Panc1 (cell line): ENCODE measurements around the gene SOBP. TPM values are rescaled to one million over a fixed set of nuclear protein-coding genes. Genes with fewer than 3 reads are reported as not detected.

Source experiments
- ATAC-seq: fragments of 200-7000 bp; cut with Tn5 transposase; 2 replicates; pipeline ENCODE4 v1.9.1; 2020; ENCODE audit warnings: mild to moderate bottlenecking, moderate library complexity
- BruUV-seq: library from RNA; stranded (reverse); fragments of 400-500 nt; replicated peaks from 2 replicates; lab custom pipeline; 2021; lab: Mats Ljungman, UMichigan
- CTCF ChIA-PET: fragments of 300-600 bp; sonication (Branson Sonifier 250); formaldehyde crosslinking; loops from one replicate; lab custom pipeline; 2022; ENCODE audit warnings: antibody characterized with exemption; lab: Charles Lee
- POLR2A ChIA-PET: fragments of 300-600 bp; sonication (Branson Sonifier 250); formaldehyde crosslinking; loops from one replicate; lab custom pipeline; 2022; ENCODE audit warnings: antibody characterized with exemption; lab: Charles Lee
- DNase-seq: peaks from one replicate; pipeline ENCODE4 v3.0.0-alpha.2; 2010; ENCODE audit warnings: low read depth, low spot score
- H3K27ac ChIP-seq: 2 replicates; pipeline ENCODE4 v1.5.1; 2011; ENCODE audit warnings: mild to moderate bottlenecking, low read length, inconsistent platforms
- H3K27me3 ChIP-seq: fragments of 200-500 bp; sonication (Bioruptor generic); 2 replicates; pipeline ENCODE4 v1.6.0; 2014; ENCODE audit warnings: low read length, inconsistent platforms; ENCODE audit not compliant: control insufficient read depth, insufficient read depth
- H3K36me3 ChIP-seq: fragments of 200-500 bp; sonication (Bioruptor generic); 2 replicates; pipeline ENCODE4 v1.5.1; 2014; ENCODE audit warnings: inconsistent platforms, mild to moderate bottlenecking, low read length, moderate library complexity; ENCODE audit not compliant: control insufficient read depth, insufficient read depth
- H3K4me1 ChIP-seq: 2 replicates; pipeline ENCODE4 v1.5.1; 2011; ENCODE audit warnings: inconsistent platforms, mild to moderate bottlenecking, low read length, moderate library complexity; ENCODE audit not compliant: control insufficient read depth, insufficient read depth
- H3K4me3 ChIP-seq, 2 experiments: 2 replicates each; pipeline ENCODE4 v1.5.1; 2011 to 2012; ENCODE audit warnings: low read depth in 2 of 2, low read length in 2 of 2, mild to moderate bottlenecking in 2 of 2, inconsistent platforms in 1 of 2, moderate library complexity in 1 of 2
- H3K9me3 ChIP-seq: fragments of 200-500 bp; sonication (Bioruptor generic); 2 replicates; pipeline ENCODE4 v1.5.1; 2014; ENCODE audit warnings: low read depth, mild to moderate bottlenecking, inconsistent platforms, low read length, moderate library complexity; ENCODE audit not compliant: control insufficient read depth, insufficient read depth
- CTCF ChIP-seq: fragments of 450-650 bp; IDR thresholded peaks from 2 replicates; pipeline ENCODE4 v1.5.1; 2017; ENCODE audit warnings: mild to moderate bottlenecking
- POLR2AphosphoS5 ChIP-seq: IDR thresholded peaks from 2 replicates; pipeline ENCODE4 v1.6.1; 2012; ENCODE audit warnings: mild to moderate bottlenecking, low read depth, low read length, moderate library complexity
- REST ChIP-seq, 2 experiments: IDR thresholded peaks; 2 replicates each; pipeline ENCODE4 v1.6.1; 2011 to 2012; ENCODE audit warnings: low read depth in 2 of 2, control low read depth in 1 of 2, low read length in 1 of 2, mild to moderate bottlenecking in 1 of 2, moderate library complexity in 1 of 2; ENCODE audit not compliant: insufficient read depth in 1 of 2
- SIN3A ChIP-seq: IDR thresholded peaks from 2 replicates; pipeline ENCODE4 v1.6.1; 2012; ENCODE audit warnings: low read depth, mild to moderate bottlenecking, low read length, moderate library complexity, borderline replicate concordance; ENCODE audit not compliant: insufficient read depth
- TCF7L2 ChIP-seq: IDR thresholded peaks from 2 replicates; pipeline ENCODE4 v1.6.1; 2011; ENCODE audit warnings: mild to moderate bottlenecking, low read depth, low read length, inconsistent platforms
- in situ Hi-C: cut with HindIII; loops from 2 replicates; pipeline ENCODE4 v1.10.0; 2016; ENCODE audit warnings: low sequenced_read_pairs, low pct_unique_long_range_greater_than_20kb
- intact Hi-C: fragments of 100-400 bp; cut with micrococcal nuclease; formaldehyde crosslinking; loops from one replicate; pipeline ENCODE4 v1.10.0; 2022; ENCODE audit not compliant: unreplicated experiment
- total RNA-seq: library from RNA; stranded (reverse); gene quantifications from one replicate; pipeline ENCODE4 v1.2.1, GENCODE V29; 2021; ENCODE audit not compliant: unreplicated experiment

Gene SOBP
- total RNA-seq, 1 experiment from 2014 or later: 9.0 TPM

GRCh38 chr6:107626645-107627044, 136.7 kb downstream of the SOBP start:
- ChIA-PET CTCF (no interaction called here), POLR2A (no interaction called here)
- Histone ChIP-seq H3K36me3 (no peaks in the 10 kb centered on the region), H3K27me3 (no peaks in the 10 kb centered on the region; the same call in 1 of the 2 replicates), H3K4me3 (no peak overlapping the region), H3K27ac (no peak overlapping the region), H3K9me3 (no peaks in the 10 kb centered on the region), H3K4me1 (peaks cover 3% of the 10 kb centered on the region; the same call in 1 of the 2 replicates)
- intact Hi-C loops: no loop called here
- ATAC-seq (no peak), DNase-seq (no peak)
- in situ Hi-C loops: no loop called here
- TF ChIP-seq REST (IDR thresholded peaks at IDR 0.05; ENCODE audit: insufficient read depth in 1 of 2, low read depth in 2 of 2, low read length in 1 of 2) (no peak), TCF7L2 (no peak), SIN3A (no peak), POLR2AphosphoS5 (no peak), CTCF (no peak)
- BruUV-seq: no TSS peak

GRCh38 chr6:107627969-107628368, 138.1 kb downstream of the SOBP start:
- BruUV-seq: no TSS peak
- intact Hi-C loops (no loop called here), in situ Hi-C loops (no loop called here)
- ATAC-seq (no peak), DNase-seq (no peak)
- TF ChIP-seq REST (IDR thresholded peaks at IDR 0.05; ENCODE audit: insufficient read depth in 1 of 2, low read depth in 2 of 2, low read length in 1 of 2) (no peak), CTCF (no peak), POLR2AphosphoS5 (no peak), SIN3A (no peak)
- H3K36me3 ChIP-seq: no peaks in the 10 kb centered on the region
- no peak overlapping the region for H3K4me3 ChIP-seq
- H3K4me1 ChIP-seq: peaks cover 3% of the 10 kb centered on the region; the same call in 1 of the 2 replicates
- H3K27ac ChIP-seq: no peak overlapping the region
- no peaks in the 10 kb centered on the region for H3K9me3 ChIP-seq
- CTCF ChIA-PET: no interaction called here
- POLR2A ChIA-PET: interaction anchor here (0.5 kb wide), 1 partner anchor 207 kb away, joined by 4 read pairs; no protein-coding TSS in a partner anchor
- H3K27me3 ChIP-seq: no peaks in the 10 kb centered on the region; the same call in 1 of the 2 replicates
